ENCODE results near the gene MUC4. TPM values are rescaled to one million over a fixed set of nuclear protein-coding genes. Genes with fewer than 3 reads are reported as not detected.

The MUC4 gene
- polyA plus RNA-seq, 1 of the 3 experiments (the other 2 are of a cell fraction), result 0.07 TPM

- TF ChIP-seq TAF1 (IDR thresholded peaks at IDR 0.05; ENCODE audit: borderline replicate concordance, low read depth, low read length) (no peak), MEF2A (IDR thresholded peaks at IDR 0.05; ENCODE audit: borderline replicate concordance, low read depth) (no peak), ELF1 (IDR thresholded peaks at IDR 0.05) (no peak), REST (IDR thresholded peaks at IDR 0.05; ENCODE audit: low read depth, low read length) (no peak), POLR2AphosphoS5 (IDR thresholded peaks at IDR 0.05; ENCODE audit: low read depth, low read length) (no peak), JUND (IDR thresholded peaks at IDR 0.05) (no peak), EZH2phosphoT487 (IDR thresholded peaks at IDR 0.05; ENCODE audit: borderline replicate concordance, low read depth) (no peak), MXI1 (IDR thresholded peaks at IDR 0.05; ENCODE audit: low read depth, low read length) (no peak), FOXM1 (IDR thresholded peaks at IDR 0.05; ENCODE audit: low read depth) (no peak), MAX (IDR thresholded peaks at IDR 0.05; ENCODE audit: low read depth) (no peak), ZBTB33 (IDR thresholded peaks at IDR 0.05; ENCODE audit: borderline replicate concordance, low read depth) (no peak), CHD2 (IDR thresholded peaks at IDR 0.05; ENCODE audit: low read length, partially characterized antibody) (no peak), PBX3 (IDR thresholded peaks at IDR 0.05) (no peak), SIN3A (IDR thresholded peaks at IDR 0.05; ENCODE audit: borderline replicate concordance, low read depth, low read length) (no peak), FOXJ3 (CRISPR knock-in tag; IDR thresholded peaks at IDR 0.05) (no peak), TEAD4 (IDR thresholded peaks at IDR 0.05; ENCODE audit: borderline replicate concordance, insufficient read depth) (no peak), CTCF (IDR thresholded peaks at IDR 0.05) (no peak), RFX5 (IDR thresholded peaks at IDR 0.05; ENCODE audit: low read length) (no peak), NFIC (IDR thresholded peaks at IDR 0.05; ENCODE audit: borderline replicate concordance) (no peak)
- H3K79me2 ChIP-seq (ENCODE audit: insufficient read depth), result no peaks in the 10 kb centered on the region
These were observed 42.9 kb downstream of the MUC4 start for GRCh38 chr3:195768831-195769303.

More at GRCh38 chr3:195768831-195769303, 42.9 kb downstream of the MUC4 start:
- Histone ChIP-seq H3K4me1 (ENCODE audit: control insufficient read depth in 1 of 2, insufficient read depth in 2 of 2, low read depth in 1 of 2, low read length in 1 of 2) (no peaks in the 10 kb centered on the region), H4K20me1 (ENCODE audit: insufficient read depth) (no peaks in the 10 kb centered on the region), H3K9me3 (no peaks in the 10 kb centered on the region), H3K4me2 (no peak overlapping the region), H3K27ac (ENCODE audit: low read depth in 2 of 2, low read length in 1 of 2) (no peak overlapping the region), H3K9me2 (no peaks in the 10 kb centered on the region), H3K4me3 (ENCODE audit: low read depth in 2 of 2, low read length in 1 of 2) (no peak overlapping the region), H3K9ac (no peak overlapping the region), H3F3A (replicated peaks; ENCODE audit: insufficient read depth) (no peaks in the 10 kb centered on the region), H2AFZ (ENCODE audit: low read depth) (no peak overlapping the region), H3K36me3 (replicated peaks in 1 of 2; ENCODE audit: control insufficient read depth in 1 of 2, insufficient read depth in 2 of 2, low read length in 1 of 2) (no peaks in the 10 kb centered on the region), H3K27me3 (ENCODE audit: insufficient read depth) (no peaks in the 10 kb centered on the region)
- peak; percentile 21 for DNase-seq
- CTCF ChIA-PET, result no interaction called here
- 50% methylated on average over 16 of the region's 17 CpGs for WGBS (ENCODE audit: low lambda C conversion rate)
- POLR2A ChIA-PET, result no interaction called here
